SK-N-MC (cell line): ENCODE data around the gene GAK.

Experiments
- EZH2 ChIP-seq: fragments of 200-600 bp; sonication (generic); IDR thresholded peaks from one replicate; pipeline ENCODE4 v1.6.1; 2017; ENCODE audit warnings: antibody characterized with exemption
- FOXP2 ChIP-seq: optimal IDR thresholded peaks from 2 replicates; pipeline ENCODE3; 2011; ENCODE audit warnings: mild to moderate bottlenecking, moderate library complexity; ENCODE audit not compliant: insufficient read depth; ENCODE audit errors: extremely low read length, control extremely low read depth
- POLR2AphosphoS5 ChIP-seq: IDR thresholded peaks from 2 replicates; pipeline ENCODE4 v1.6.1; 2012; ENCODE audit warnings: mild to moderate bottlenecking, low read depth, low read length, borderline replicate concordance

DNA sequence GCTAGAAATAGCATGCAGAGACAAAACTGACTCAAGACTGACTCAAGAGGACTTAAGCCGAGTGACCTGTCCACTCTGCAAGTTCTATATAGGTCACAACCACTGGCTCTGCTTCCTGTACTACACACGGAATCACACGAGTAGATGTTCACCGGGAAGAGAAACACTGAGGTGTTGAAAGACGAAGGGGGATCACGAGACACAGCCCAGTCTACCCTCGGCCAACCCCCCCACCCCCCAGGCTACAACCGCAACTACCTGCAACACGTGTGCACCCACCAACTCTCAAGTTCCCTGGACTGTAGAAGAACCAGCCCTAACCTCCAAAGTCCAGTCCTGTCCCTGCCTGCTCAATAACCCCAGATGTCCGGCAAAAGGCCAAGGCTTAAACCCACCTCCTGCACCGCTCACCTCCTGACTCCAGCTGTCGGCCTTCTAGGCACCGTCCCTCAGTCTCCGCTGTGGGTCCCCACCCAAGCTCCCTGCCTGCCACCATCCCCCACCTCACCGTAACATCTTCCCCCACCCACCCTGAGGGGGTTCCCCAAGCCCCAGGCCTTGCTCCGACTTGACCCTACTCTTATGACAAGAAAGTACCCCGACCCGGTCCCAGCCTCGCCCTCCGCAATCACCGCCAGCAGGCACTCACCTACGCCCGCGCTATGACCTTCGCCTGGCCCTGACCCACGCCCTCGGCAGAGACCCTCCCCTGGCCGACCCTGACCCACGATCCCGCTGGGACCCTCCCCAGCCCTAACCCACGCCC is 739 bp downstream of the GAK start:
- no peak for TF ChIP-seq POLR2AphosphoS5
- no peak for TF ChIP-seq EZH2
- no peak for TF ChIP-seq FOXP2
